KMS-11 (cell line): ENCODE measurements around the gene OR1J2.

Experiments used
- H2AFZ ChIP-seq: fragments of 200-600 bp; sonication (generic); 2 replicates; pipeline ENCODE4 v1.6.1; 2016; ENCODE audit warnings: antibody characterized with exemption, mixed run types, low read depth
- H3K27ac ChIP-seq: fragments of 200-600 bp; sonication (generic); 2 replicates; pipeline ENCODE4 v1.6.1; 2016; ENCODE audit warnings: mild to moderate bottlenecking, mixed run types
- H3K27me3 ChIP-seq: fragments of 200-600 bp; sonication (generic); 2 replicates; pipeline ENCODE4 v1.6.1; 2017; ENCODE audit warnings: mild to moderate bottlenecking, low read depth, mixed run types, moderate library complexity; ENCODE audit not compliant: insufficient read depth
- H3K36me3 ChIP-seq: fragments of 200-600 bp; sonication (generic); 2 replicates; pipeline ENCODE4 v1.6.1; 2017; ENCODE audit warnings: mild to moderate bottlenecking, mixed run types; ENCODE audit not compliant: insufficient read depth
- H3K4me1 ChIP-seq: fragments of 200-600 bp; sonication (generic); 2 replicates; pipeline ENCODE4 v1.6.1; 2016; ENCODE audit warnings: mild to moderate bottlenecking, low read depth, mixed run types; ENCODE audit not compliant: poor library complexity, severe bottlenecking
- H3K4me2 ChIP-seq: fragments of 200-600 bp; sonication (generic); 2 replicates; pipeline ENCODE4 v1.7.0; 2016; ENCODE audit warnings: mild to moderate bottlenecking, mixed run types
- H3K4me3 ChIP-seq: fragments of 200-600 bp; sonication (generic); IDR thresholded peaks from 2 replicates; pipeline ENCODE4 v1.6.1; 2017; ENCODE audit warnings: low read depth, low read length, mixed read lengths; ENCODE audit not compliant: insufficient read depth
- H3K79me2 ChIP-seq: fragments of 200-600 bp; sonication (generic); 2 replicates; pipeline ENCODE4 v1.6.1; 2016; ENCODE audit warnings: low read depth, mixed run types; ENCODE audit not compliant: insufficient read depth
- H3K9ac ChIP-seq: fragments of 200-600 bp; sonication (generic); 2 replicates; pipeline ENCODE4 v1.6.1; 2016; ENCODE audit warnings: mild to moderate bottlenecking, mixed run types
- H4K20me1 ChIP-seq: fragments of 200-600 bp; sonication (generic); 2 replicates; pipeline ENCODE4 v1.6.1; 2016; ENCODE audit warnings: mild to moderate bottlenecking, mixed run types; ENCODE audit not compliant: insufficient read depth
- TF ChIP-seq, protein P1 (sequence below): fragments of 200-600 bp; sonication (generic); conservative IDR thresholded peaks from 2 replicates; pipeline ENCODE4 v1.6.1; 2017; ENCODE audit warnings: low read depth, mild to moderate bottlenecking, antibody characterized with exemption, low read length, moderate library complexity, mixed read lengths

OR1J2 gene

DNA sequence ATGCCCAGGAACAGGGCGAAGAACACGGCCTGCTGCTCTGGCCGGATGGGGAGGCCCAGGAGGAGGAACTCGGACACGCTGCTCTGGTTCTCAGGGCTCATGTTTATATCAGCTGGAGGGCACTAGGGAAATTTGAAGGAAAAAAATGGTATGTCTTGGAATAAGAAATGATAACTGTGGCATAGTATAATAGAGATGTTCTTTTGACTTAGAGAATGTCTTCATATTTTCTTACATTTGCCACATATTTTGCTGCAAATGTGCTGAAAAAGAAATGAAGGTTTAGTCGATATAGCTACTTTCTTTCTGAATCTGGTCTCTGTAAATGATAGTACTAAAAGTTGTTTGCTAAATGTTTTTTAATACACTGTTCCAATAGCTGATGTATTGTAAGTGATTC is 32.8 kb upstream of the OR1J2 start, which contains the start of gene OR1J1:
Gene OR1J1, minus strand, starts transcription at position 101 of the 400 bp plus-strand sequence. Its CDS starts 0 bp downstream, at position 101.
- TF ChIP-seq, protein P1, sequence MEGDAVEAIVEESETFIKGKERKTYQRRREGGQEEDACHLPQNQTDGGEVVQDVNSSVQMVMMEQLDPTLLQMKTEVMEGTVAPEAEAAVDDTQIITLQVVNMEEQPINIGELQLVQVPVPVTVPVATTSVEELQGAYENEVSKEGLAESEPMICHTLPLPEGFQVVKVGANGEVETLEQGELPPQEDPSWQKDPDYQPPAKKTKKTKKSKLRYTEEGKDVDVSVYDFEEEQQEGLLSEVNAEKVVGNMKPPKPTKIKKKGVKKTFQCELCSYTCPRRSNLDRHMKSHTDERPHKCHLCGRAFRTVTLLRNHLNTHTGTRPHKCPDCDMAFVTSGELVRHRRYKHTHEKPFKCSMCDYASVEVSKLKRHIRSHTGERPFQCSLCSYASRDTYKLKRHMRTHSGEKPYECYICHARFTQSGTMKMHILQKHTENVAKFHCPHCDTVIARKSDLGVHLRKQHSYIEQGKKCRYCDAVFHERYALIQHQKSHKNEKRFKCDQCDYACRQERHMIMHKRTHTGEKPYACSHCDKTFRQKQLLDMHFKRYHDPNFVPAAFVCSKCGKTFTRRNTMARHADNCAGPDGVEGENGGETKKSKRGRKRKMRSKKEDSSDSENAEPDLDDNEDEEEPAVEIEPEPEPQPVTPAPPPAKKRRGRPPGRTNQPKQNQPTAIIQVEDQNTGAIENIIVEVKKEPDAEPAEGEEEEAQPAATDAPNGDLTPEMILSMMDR: no peak
- H4K20me1 ChIP-seq: no peaks in the 10 kb centered on the region
- no peaks in the 10 kb centered on the region for H3K4me1 ChIP-seq
- H3K27ac ChIP-seq: no peak within 1 kb of the TSS
- H3K4me3 ChIP-seq: no peak within 1 kb of the TSS
- H3K36me3 ChIP-seq: no peaks in the 10 kb centered on the region
- no peak within 1 kb of the TSS for H3K9ac ChIP-seq
- no peak within 1 kb of the TSS for H3K4me2 ChIP-seq
- H3K79me2 ChIP-seq: no peaks in the 10 kb centered on the region
- no peak within 1 kb of the TSS for H2AFZ ChIP-seq
- no peaks in the 10 kb centered on the region for H3K27me3 ChIP-seq

DNA sequence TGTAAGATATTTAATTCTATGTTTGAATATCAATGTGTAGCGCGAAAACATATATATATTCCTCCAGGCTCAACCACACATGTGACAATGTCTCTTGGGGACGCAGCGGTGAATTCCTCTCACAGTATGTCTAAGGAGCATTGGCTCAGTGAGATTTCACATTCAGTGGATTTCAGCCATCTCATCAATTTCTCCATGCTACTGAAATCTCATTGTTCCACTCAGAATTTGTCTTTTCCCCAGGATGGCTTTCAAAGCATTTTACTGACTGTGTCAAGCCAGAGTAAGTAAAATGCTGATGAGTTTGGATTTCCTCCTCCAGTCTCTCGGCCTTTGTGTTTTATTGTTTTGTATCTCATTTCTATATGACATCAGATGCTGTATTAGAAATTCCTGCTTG is 31.5 kb upstream of the OR1J2 start:
- Histone ChIP-seq H3K9ac (no peak overlapping the region), H3K27me3 (no peaks in the 10 kb centered on the region), H3K79me2 (no peaks in the 10 kb centered on the region), H3K27ac (no peak overlapping the region), H3K4me3 (no peak overlapping the region), H3K4me2 (no peak overlapping the region), H4K20me1 (no peaks in the 10 kb centered on the region), H3K36me3 (no peaks in the 10 kb centered on the region), H3K4me1 (no peaks in the 10 kb centered on the region), H2AFZ (no peak overlapping the region)
- TF ChIP-seq, protein P1: no peak

DNA sequence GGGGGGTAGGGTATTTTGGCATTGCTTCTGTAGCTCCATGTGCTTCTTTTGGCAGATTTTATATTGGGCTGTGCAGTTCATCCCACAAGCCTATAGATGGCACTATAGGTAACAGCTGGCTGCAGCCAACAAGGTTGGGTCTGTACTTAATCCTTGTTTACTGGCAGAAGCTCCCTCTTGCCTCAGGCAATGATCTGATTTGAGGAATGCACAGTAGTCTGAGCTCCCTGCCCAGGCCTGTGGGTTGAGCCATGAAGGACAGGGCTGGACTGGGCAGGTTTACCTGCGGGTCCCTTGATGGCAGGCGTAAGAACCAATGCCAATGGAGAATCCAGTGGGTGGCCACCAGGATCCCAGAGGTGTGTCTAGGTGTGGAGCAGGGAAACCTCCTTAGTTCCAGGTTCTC is 11.7 kb upstream of the OR1J2 start:
- H3K27ac ChIP-seq: no peak overlapping the region
- no peak overlapping the region for H3K9ac ChIP-seq
- TF ChIP-seq, protein P1: peak; percentile 89
- no peaks in the 10 kb centered on the region for H3K4me1 ChIP-seq
- H3K79me2 ChIP-seq: no peaks in the 10 kb centered on the region
- H3K27me3 ChIP-seq: no peaks in the 10 kb centered on the region
- H3K36me3 ChIP-seq: no peaks in the 10 kb centered on the region
- H2AFZ ChIP-seq: no peak overlapping the region
- no peaks in the 10 kb centered on the region for H4K20me1 ChIP-seq
- no peak overlapping the region for H3K4me2 ChIP-seq
- H3K4me3 ChIP-seq: no peak overlapping the region

DNA sequence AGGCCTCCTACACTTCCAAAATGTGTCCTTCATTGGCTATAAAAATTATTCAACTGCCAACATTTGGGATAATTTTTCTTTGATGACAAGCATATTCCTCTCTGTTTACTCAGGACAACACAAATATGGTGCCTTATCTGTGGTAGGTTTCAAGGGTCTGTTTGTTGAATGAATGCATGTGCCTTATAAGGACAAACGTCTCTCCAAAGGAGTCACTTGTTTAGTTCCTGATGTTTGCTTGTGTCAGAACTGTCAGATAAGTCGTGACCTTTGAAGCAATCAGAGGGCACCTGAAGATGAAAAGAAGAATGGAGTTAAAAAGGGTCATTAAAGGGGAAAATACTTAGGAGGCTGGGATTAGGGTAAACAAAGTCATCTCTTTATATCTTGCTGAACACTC is 3.6 kb upstream of the OR1J2 start:
- H3K9ac ChIP-seq: no peak overlapping the region

More for the DNA sequence above, 3.6 kb upstream of the OR1J2 start:
- Histone ChIP-seq H3K4me3 (no peak overlapping the region), H3K27ac (no peak overlapping the region), H4K20me1 (no peaks in the 10 kb centered on the region), H3K4me2 (no peak overlapping the region), H3K27me3 (no peaks in the 10 kb centered on the region), H2AFZ (no peak overlapping the region), H3K79me2 (no peaks in the 10 kb centered on the region), H3K36me3 (no peaks in the 10 kb centered on the region), H3K4me1 (no peaks in the 10 kb centered on the region)
- TF ChIP-seq, protein P1: no peak
